Testis (tissue), 2 donors: Measurements from ENCODE around the gene CPXM2.

Source experiments
- POLR2A ChIP-seq: fragments of 450-650 bp; IDR thresholded peaks from one replicate; pipeline ENCODE4 v1.6.1; 2017; ENCODE audit warnings: antibody characterized with exemption, mild to moderate bottlenecking, moderate library complexity
- TF ChIP-seq, protein P1 (sequence below), 3 experiments: fragments of 450-650 bp in 2 of 3; fragments of 200-600 bp in 1 of 3; sonication (generic) in 1 of 3; IDR thresholded peaks; one replicate each; pipeline ENCODE4 v1.5.1; 2016 to 2019; ENCODE audit warnings: antibody characterized with exemption in 3 of 3, mild to moderate bottlenecking in 2 of 3, moderate library complexity in 1 of 3

DNA sequence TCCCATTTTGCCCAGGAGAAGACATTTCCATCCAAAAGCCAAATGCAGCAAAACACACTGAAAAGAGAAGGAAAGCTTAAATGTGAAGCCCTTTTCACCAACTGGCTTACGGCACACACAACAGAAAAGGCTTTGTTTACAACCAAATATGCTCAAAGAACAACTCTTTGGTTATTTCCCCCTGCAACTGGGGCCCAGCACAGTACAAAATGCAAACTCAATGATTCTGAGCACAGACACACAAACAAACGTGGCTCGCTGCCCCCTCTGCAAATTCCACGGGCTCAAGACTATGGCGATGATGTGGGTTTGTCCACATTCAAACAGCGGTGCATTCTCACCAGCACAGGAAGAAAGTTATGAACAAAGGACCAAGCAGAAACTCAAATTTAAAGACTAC, 5.3 kb downstream of the CPXM2 start:
- TF ChIP-seq, protein P1, sequence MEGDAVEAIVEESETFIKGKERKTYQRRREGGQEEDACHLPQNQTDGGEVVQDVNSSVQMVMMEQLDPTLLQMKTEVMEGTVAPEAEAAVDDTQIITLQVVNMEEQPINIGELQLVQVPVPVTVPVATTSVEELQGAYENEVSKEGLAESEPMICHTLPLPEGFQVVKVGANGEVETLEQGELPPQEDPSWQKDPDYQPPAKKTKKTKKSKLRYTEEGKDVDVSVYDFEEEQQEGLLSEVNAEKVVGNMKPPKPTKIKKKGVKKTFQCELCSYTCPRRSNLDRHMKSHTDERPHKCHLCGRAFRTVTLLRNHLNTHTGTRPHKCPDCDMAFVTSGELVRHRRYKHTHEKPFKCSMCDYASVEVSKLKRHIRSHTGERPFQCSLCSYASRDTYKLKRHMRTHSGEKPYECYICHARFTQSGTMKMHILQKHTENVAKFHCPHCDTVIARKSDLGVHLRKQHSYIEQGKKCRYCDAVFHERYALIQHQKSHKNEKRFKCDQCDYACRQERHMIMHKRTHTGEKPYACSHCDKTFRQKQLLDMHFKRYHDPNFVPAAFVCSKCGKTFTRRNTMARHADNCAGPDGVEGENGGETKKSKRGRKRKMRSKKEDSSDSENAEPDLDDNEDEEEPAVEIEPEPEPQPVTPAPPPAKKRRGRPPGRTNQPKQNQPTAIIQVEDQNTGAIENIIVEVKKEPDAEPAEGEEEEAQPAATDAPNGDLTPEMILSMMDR (IDR thresholded peaks at IDR 0.05): no peak
- no peak for TF ChIP-seq POLR2A
